Measurements from ENCODE around the gene CNIH2.

Gene CNIH2

DNA sequence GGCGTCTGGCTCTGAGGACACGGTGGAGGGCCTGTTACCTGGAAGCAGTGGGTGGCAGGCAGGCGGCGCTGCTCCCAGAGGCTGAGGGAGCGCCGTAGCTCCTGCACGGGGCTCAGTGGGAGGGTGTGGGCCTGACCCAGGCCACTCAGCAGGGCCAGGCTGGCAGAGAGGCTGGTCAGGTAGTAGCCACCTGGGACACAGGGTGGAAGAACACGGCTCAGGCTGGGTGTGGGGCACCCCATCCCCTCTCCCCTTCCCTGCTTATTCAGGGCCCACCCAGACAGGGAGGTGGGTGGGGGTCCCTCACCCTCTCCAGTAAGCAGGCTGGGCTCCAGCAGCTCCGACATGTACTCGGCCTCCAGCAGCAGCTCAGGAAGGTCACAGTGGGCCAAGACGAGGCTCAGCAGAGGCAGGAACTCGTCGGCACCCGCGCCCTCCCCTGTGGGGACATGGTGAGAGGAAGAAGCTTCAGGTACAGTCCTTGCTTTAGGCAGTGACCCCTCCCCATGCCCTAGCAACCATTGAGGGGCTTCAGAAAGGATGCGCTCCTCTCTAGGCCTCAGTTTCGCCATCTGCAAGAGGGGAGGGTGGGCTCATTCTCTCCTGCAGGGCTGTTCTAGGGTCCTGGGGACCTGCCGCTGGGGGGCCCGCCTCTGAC lies 55.4 kb downstream of the CNIH2 start:
- DNase-seq, result no peak

All from stimulated activated CD4-positive, alpha-beta T cell treated with anti-CD3 and anti-CD28 coated beads, Interleukin-4, amount 100 ng/mL, for 4 hours (primary cell).